GM12878 (cell line): Measurements from ENCODE around the gene TAS2R4.

Source experiments
- CTCF ChIP-seq, 3 experiments: IDR thresholded peaks in 2 of 3; conservative IDR thresholded peaks in 1 of 3; 2 replicates each; pipeline ENCODE4 v1.5.1; 2011; ENCODE audit warnings: low read depth in 3 of 3, low read length in 3 of 3, mild to moderate bottlenecking in 3 of 3, control low read depth in 2 of 3, moderate library complexity in 2 of 3, inconsistent platforms in 1 of 3, mixed read lengths in 1 of 3; ENCODE audit not compliant: control insufficient read depth in 2 of 3, insufficient read depth in 1 of 3; ENCODE audit errors: extremely low read depth in 1 of 3
- E2F4 ChIP-seq: IDR thresholded peaks from 2 replicates; pipeline ENCODE4 v1.6.1; 2012; ENCODE audit warnings: low read depth, low read length, improper control_type of control experiment
- EP300 ChIP-seq, 2 experiments: fragments of 150-350 bp in 1 of 2; IDR thresholded peaks; 2 replicates each; pipeline ENCODE4 v1.6.1; 2011 to 2012; ENCODE audit warnings: low read depth in 2 of 2, low read length in 2 of 2, borderline replicate concordance in 1 of 2, improper control_type of control experiment in 1 of 2, inconsistent platforms in 1 of 2; ENCODE audit not compliant: control insufficient read depth in 1 of 2
- ETV6 ChIP-seq, 2 experiments: fragments of 450-650 bp in 1 of 2; IDR thresholded peaks in 1 of 2; conservative IDR thresholded peaks in 1 of 2; 2 replicates each; pipeline ENCODE4 v1.6.1; 2014; ENCODE audit warnings: antibody characterized with exemption in 1 of 2, borderline replicate concordance in 1 of 2, low read depth in 1 of 2, mild to moderate bottlenecking in 1 of 2, moderate library complexity in 1 of 2
- FOXM1 ChIP-seq: IDR thresholded peaks from 2 replicates; pipeline ENCODE4 v1.6.1; 2012; ENCODE audit warnings: low read depth, mild to moderate bottlenecking, inconsistent platforms, low read length, moderate library complexity
- JUND ChIP-seq: IDR thresholded peaks from 2 replicates; pipeline ENCODE4 v1.6.1; 2012; ENCODE audit warnings: low read depth, mild to moderate bottlenecking, low read length, improper control_type of control experiment, moderate library complexity
- RAD21 ChIP-seq: IDR thresholded peaks from 2 replicates; pipeline ENCODE4 v1.6.1; 2011; ENCODE audit warnings: mild to moderate bottlenecking, low read depth, low read length, moderate library complexity; ENCODE audit not compliant: insufficient read depth
- RB1 ChIP-seq: fragments of 450-650 bp; formaldehyde crosslinking; IDR thresholded peaks from 2 replicates; pipeline ENCODE4 v1.6.1; 2017; ENCODE audit warnings: mild to moderate bottlenecking, borderline replicate concordance
- RFX5 ChIP-seq: IDR thresholded peaks from 2 replicates; pipeline ENCODE4 v1.6.1; 2011; ENCODE audit warnings: low read depth, low read length, improper control_type of control experiment
- TAF1 ChIP-seq: IDR thresholded peaks from 2 replicates; pipeline ENCODE4 v1.6.1; 2011; ENCODE audit warnings: mild to moderate bottlenecking, low read depth, low read length, borderline replicate concordance
- USF2 ChIP-seq: IDR thresholded peaks from 2 replicates; pipeline ENCODE4 v1.6.1; 2011; ENCODE audit warnings: low read depth, low read length, improper control_type of control experiment, borderline replicate concordance
- ZNF274 ChIP-seq: IDR thresholded peaks from one replicate; pipeline ENCODE4 v1.8.0; 2011; ENCODE audit not compliant: insufficient read length, insufficient read depth

GRCh38 chr7:141788296-141788695, 11.8 kb downstream of the TAS2R4 start:
- no peak for TF ChIP-seq RB1
- no peak for TF ChIP-seq E2F4
- TF ChIP-seq USF2 = no peak
- TF ChIP-seq EP300 (IDR thresholded peaks at IDR 0.05; ENCODE audit: borderline replicate concordance in 1 of 2, control insufficient read depth in 1 of 2, low read depth in 2 of 2, low read length in 2 of 2) = no peak
- TF ChIP-seq FOXM1 = no peak
- no peak for TF ChIP-seq RFX5
- TF ChIP-seq JUND = no peak
- no peak for TF ChIP-seq CTCF (IDR thresholded peaks at IDR 0.05 in 2 of 3, conservative IDR thresholded peaks at IDR 0.05 in 1 of 3; ENCODE audit: control insufficient read depth in 2 of 3, extremely low read depth in 1 of 3, insufficient read depth in 1 of 3, low read depth in 3 of 3, low read length in 3 of 3)
- TF ChIP-seq TAF1 = no peak
- no peak for TF ChIP-seq ZNF274
- no peak for TF ChIP-seq RAD21
- no peak for TF ChIP-seq ETV6 (conservative IDR thresholded peaks at IDR 0.05 in 1 of 2, IDR thresholded peaks at IDR 0.05 in 1 of 2; ENCODE audit: borderline replicate concordance in 1 of 2, low read depth in 1 of 2)
